ENCODE results near the gene ALOX15. TPM values are rescaled to one million over a fixed set of nuclear protein-coding genes. Genes with fewer than 3 reads are reported as not detected.

Gene ALOX15
- total RNA-seq, 1 experiment from 2014 or later = 0.38 TPM

DNA sequence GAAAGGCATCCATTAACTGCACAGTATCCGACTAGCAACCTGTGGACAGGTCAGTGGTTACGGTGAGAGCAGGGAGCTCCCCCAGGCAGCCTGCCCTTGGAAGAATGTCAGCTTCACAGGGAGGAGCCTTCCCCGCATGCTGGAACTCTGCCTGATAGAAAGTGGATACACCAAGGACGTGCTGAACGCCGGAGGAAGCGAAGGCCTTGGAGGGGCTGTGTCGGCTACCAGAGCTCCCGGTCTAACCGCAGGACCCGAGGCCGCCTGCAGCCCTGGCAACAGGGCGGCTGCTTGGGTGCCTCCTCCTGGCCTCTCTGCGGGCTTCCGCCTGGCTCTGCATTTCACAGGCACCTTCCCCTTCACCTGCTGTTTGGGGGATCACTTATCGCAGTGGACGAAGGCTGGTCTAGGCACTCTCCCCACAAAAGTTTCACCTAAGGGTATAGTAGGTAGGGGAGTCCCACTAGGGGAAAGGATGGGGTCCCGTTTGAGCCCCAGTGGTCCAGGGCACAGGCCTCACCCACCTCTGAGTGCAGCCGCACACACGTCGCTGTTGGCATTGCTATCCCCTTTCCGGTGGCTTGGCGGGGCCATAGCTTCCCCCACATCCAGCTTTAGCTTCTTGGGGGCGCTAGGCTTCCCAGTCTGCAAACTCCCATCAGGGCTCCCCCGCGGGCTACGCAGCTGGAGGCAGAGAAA lies 32.7 kb upstream of the ALOX15 start:
- Mint-ChIP-seq H3K36me3 (ENCODE audit: insufficient read depth, unreplicated experiment) (peaks cover 20% of the 10 kb centered on the region), H3K27me3 (ENCODE audit: unreplicated experiment) (no peaks in the 10 kb centered on the region), H3K4me3 (ENCODE audit: low read depth, unreplicated experiment) (no peak overlapping the region), H3K27ac (ENCODE audit: unreplicated experiment) (no peak overlapping the region), H3K9me3 (ENCODE audit: low read depth, unreplicated experiment) (no peaks in the 10 kb centered on the region), H3K4me1 (ENCODE audit: low read depth, unreplicated experiment) (no peaks in the 10 kb centered on the region)
- TF ChIP-seq, protein P1, sequence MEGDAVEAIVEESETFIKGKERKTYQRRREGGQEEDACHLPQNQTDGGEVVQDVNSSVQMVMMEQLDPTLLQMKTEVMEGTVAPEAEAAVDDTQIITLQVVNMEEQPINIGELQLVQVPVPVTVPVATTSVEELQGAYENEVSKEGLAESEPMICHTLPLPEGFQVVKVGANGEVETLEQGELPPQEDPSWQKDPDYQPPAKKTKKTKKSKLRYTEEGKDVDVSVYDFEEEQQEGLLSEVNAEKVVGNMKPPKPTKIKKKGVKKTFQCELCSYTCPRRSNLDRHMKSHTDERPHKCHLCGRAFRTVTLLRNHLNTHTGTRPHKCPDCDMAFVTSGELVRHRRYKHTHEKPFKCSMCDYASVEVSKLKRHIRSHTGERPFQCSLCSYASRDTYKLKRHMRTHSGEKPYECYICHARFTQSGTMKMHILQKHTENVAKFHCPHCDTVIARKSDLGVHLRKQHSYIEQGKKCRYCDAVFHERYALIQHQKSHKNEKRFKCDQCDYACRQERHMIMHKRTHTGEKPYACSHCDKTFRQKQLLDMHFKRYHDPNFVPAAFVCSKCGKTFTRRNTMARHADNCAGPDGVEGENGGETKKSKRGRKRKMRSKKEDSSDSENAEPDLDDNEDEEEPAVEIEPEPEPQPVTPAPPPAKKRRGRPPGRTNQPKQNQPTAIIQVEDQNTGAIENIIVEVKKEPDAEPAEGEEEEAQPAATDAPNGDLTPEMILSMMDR (IDR thresholded peaks at IDR 0.05; ENCODE audit: unreplicated experiment) = no peak
- intact Hi-C loops (cut with micrococcal nuclease; ENCODE audit: unreplicated experiment) = no loop called here
- BruUV-seq (replicated peaks) = no TSS peak
- CTCF ChIA-PET = no interaction called here
- no peak for DNase-seq

DNA sequence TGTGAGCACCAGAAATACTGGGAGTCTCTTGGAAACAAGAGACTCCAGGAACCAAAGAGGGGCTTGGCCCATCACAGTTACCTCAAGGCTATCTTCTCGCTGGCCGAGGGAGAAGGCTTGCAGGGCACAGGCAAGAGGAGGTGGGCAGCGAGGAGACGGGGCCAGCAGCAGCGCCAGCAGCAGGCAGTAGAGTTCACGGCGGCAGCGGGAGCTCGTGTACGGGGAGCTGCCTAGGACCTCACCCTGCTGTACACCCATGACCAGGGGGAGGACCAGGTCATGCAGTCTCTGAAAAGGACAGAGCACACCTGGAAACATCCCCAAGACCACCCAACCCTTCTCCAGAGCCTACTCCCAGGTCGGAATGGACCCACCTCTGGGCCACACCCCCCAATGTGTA lies 31.7 kb upstream of the ALOX15 start:
- BruUV-seq (replicated peaks) = no TSS peak
- DNase-seq = no peak
- Mint-ChIP-seq H3K36me3 (ENCODE audit: insufficient read depth, unreplicated experiment) (peaks cover 20% of the 10 kb centered on the region), H3K27ac (ENCODE audit: unreplicated experiment) (no peak overlapping the region), H3K4me3 (ENCODE audit: low read depth, unreplicated experiment) (no peak overlapping the region), H3K27me3 (ENCODE audit: unreplicated experiment) (no peaks in the 10 kb centered on the region), H3K4me1 (ENCODE audit: low read depth, unreplicated experiment) (no peaks in the 10 kb centered on the region), H3K9me3 (ENCODE audit: low read depth, unreplicated experiment) (no peaks in the 10 kb centered on the region)
- CTCF ChIA-PET = no interaction called here
- intact Hi-C loops (cut with micrococcal nuclease; ENCODE audit: unreplicated experiment) = no loop called here
- TF ChIP-seq, protein P1 (IDR thresholded peaks at IDR 0.05; ENCODE audit: unreplicated experiment) = no peak

DNA sequence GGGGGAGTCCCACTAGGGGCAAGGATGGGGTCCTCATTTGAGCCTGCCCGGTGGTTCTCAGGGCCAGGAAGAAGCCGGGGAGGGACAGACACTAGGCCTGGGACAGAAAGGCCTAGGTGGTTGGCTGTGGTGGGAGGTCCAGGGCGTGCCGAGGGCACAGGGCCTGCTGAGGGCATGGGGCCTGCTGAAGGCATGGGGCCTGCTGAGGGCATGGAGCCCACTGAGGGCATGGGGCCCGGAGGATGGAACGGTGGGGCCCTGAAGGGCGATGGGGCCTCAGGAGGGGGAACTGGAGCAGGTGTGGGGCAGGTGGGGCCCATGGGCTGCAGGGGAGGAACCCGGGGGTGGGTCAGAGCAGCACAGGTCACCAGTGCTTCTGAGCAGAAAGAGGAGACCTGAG lies 31.3 kb upstream of the ALOX15 start:
- Mint-ChIP-seq H3K9me3 (ENCODE audit: low read depth, unreplicated experiment) (no peaks in the 10 kb centered on the region), H3K27ac (ENCODE audit: unreplicated experiment) (no peak overlapping the region), H3K36me3 (ENCODE audit: insufficient read depth, unreplicated experiment) (peaks cover 20% of the 10 kb centered on the region), H3K4me3 (ENCODE audit: low read depth, unreplicated experiment) (no peak overlapping the region), H3K27me3 (ENCODE audit: unreplicated experiment) (no peaks in the 10 kb centered on the region), H3K4me1 (ENCODE audit: low read depth, unreplicated experiment) (no peaks in the 10 kb centered on the region)
- no peak for DNase-seq
- BruUV-seq (replicated peaks) = no TSS peak
- intact Hi-C loops (cut with micrococcal nuclease; ENCODE audit: unreplicated experiment) = no loop called here
- CTCF ChIA-PET = no interaction called here
- TF ChIP-seq, protein P1 (IDR thresholded peaks at IDR 0.05; ENCODE audit: unreplicated experiment) = no peak

DNA sequence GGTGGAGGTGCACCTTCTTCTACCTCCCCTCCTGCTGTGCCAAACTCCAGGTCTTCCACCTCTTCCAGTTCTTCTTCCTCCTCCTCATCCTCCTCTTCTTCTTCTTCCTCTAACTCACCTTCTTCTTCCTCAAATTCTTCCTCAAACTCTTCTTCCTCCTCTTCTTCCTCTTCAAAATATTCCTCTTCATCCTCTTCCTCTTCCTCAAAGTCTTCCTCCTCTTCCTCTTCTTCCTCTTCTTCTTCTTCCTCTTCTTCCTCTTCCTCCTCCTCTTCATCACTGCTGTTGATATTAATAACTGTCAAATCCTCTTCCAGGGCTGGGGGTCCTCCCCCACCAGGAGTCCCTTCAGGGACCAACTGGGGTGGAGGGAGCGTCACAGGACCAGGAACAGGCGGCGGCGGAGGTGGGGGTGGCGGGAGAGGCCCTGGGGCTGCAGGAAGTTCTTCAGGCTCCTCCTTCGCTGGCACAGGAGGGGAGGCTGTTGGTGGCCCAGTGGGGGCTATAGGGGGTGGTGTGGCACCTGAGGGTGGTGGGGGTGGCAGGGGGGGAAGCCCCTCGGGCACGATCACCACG lies 30.7 kb upstream of the ALOX15 start:
- CTCF ChIA-PET = no interaction called here
- Mint-ChIP-seq H3K9me3 (ENCODE audit: low read depth, unreplicated experiment) (no peaks in the 10 kb centered on the region), H3K27ac (ENCODE audit: unreplicated experiment) (no peak overlapping the region), H3K4me1 (ENCODE audit: low read depth, unreplicated experiment) (no peaks in the 10 kb centered on the region), H3K36me3 (ENCODE audit: insufficient read depth, unreplicated experiment) (peaks cover 19% of the 10 kb centered on the region), H3K4me3 (ENCODE audit: low read depth, unreplicated experiment) (no peak overlapping the region), H3K27me3 (ENCODE audit: unreplicated experiment) (no peaks in the 10 kb centered on the region)
- intact Hi-C loops (cut with micrococcal nuclease; ENCODE audit: unreplicated experiment) = no loop called here
- BruUV-seq (replicated peaks) = no TSS peak
- TF ChIP-seq, protein P1 (IDR thresholded peaks at IDR 0.05; ENCODE audit: unreplicated experiment) = no peak
- no peak for DNase-seq
